Prostate gland (tissue), 2 donors: ENCODE data around the gene AP2M1.

ENCODE experiments used
- CTCF ChIP-seq, 4 experiments: fragments of 200-600 bp in 2 of 4; fragments of 450-650 bp in 2 of 4; sonication (generic) in 2 of 4; IDR thresholded peaks; 1 replicate in 3 of 4; 2 replicates in 1 of 4; pipeline ENCODE4 v1.5.1; 2016 to 2019; ENCODE audit warnings: antibody characterized with exemption in 4 of 4, mild to moderate bottlenecking in 2 of 4, moderate library complexity in 2 of 4
- POLR2AphosphoS5 ChIP-seq: sonication (generic); formaldehyde crosslinking; IDR thresholded peaks from one replicate; pipeline ENCODE4 v1.6.1; 2017; ENCODE audit warnings: antibody characterized with exemption

DNA sequence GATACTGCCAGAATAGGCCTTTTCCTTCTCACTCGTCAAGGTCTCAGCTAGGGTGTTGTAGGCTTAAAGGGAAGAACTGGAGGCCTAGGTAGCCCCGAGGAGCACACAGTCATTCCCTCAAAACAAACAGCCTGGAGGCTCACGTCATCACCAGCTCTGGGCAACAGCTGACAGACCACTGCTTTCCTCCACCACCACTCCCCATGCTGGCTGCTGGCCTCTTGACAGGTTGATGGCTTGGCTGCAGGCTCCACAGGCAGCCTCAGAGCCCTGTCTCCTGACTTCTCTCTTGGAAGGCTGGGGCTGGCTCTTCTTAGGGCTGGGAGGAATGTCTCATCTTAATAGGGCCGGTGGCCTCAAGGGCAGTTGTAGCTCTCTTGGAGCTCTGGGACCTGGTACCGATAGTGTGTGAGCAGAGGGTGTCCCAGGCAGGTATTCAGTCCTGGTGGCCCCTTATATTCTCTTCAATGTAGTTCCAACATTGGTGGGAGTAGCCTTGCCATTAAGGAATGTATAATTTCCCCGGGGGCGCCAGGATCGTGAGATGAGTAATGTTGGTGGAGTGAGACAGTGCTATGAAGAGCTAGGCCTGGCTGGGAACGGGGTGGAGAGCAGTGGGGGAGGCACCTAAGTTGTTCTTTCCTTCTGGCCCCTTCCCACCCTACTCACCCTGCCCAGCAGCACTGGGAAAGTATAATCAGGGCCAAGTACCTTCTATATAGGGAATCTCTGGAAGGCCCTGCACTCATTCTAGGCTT is 6.1 kb upstream of the AP2M1 start:
- TF ChIP-seq CTCF (IDR thresholded peaks at IDR 0.05), result no peak
- no peak for TF ChIP-seq POLR2AphosphoS5
